Measurements from ENCODE around the gene TMEM167B.

Gene TMEM167B

GRCh38 chr1:109090196-109091077 lies at the start of gene TMEM167B:
TMEM167B (plus strand) TSS chr1:109090764; CDS start chr1:109090873, 109 bp downstream.
- POLR2A ChIA-PET = interaction anchor here (0.6 to 2.7 kb wide), 3 partner anchors 10 to 160 kb away, joined by 3 to 50 read pairs (median 7); partner anchors contain the start of gene TAF13
- CTCF ChIA-PET = interaction anchor here (0.7 to 3.3 kb wide), 4 partner anchors 9 to 24 kb away, joined by 3 to 24 read pairs (median 5); partner anchors contain the start of genes ELAPOR1 and TAF13
- TF ChIP-seq CTCF (IDR thresholded peaks at IDR 0.05; ENCODE audit: insufficient read depth, low read length, missing control alignments) = no peak
- H3K4me3 ChIP-seq (ENCODE audit: low read depth, low read length) = peak within 1 kb of the TSS; percentile 97
- DNase-seq (ENCODE audit: low read depth, low spot score) = peak; percentile 84

DNA sequence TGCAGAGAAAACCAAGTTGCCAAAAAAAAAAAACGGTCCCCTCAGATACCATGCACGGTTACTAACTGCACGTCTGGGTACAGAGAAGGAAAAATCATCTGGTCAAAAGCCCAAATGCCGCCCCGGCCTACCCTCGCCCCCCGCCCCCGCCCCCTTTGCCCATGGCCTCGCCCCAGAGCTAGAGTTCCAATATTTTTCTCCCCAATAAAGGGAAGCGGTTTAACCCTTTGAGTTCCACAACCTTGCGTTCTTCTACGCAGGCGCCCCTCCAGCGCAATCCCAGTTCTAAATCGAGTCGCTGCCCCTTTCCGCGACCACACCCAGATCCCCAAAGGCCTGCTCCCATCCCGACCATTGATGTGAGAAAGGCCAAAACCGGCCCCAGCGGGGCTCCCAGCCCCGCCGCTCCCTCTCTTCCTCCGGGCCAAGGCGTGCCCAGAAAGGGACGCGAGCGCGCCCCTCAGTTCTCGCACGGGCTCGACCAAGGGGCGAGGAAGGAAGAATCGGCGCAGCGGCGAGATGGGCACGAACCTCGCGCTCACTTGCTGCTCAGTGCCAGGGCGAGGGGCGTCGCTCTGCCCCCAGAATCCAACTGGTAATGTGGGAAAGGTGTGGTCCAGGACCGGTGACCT lies 49.5 kb upstream of the TMEM167B start:
- no peak for DNase-seq (ENCODE audit: low read depth, low spot score)
- ChIA-PET POLR2A (interaction anchor here (1.6 kb wide), 1 partner anchor 59 kb away, joined by 9 read pairs; no protein-coding TSS in a partner anchor), CTCF (no interaction called here)
- no peak for TF ChIP-seq CTCF (IDR thresholded peaks at IDR 0.05; ENCODE audit: insufficient read depth, low read length, missing control alignments)
- peak overlapping the region; percentile 87 for H3K4me3 ChIP-seq (ENCODE audit: low read depth, low read length)

DNA sequence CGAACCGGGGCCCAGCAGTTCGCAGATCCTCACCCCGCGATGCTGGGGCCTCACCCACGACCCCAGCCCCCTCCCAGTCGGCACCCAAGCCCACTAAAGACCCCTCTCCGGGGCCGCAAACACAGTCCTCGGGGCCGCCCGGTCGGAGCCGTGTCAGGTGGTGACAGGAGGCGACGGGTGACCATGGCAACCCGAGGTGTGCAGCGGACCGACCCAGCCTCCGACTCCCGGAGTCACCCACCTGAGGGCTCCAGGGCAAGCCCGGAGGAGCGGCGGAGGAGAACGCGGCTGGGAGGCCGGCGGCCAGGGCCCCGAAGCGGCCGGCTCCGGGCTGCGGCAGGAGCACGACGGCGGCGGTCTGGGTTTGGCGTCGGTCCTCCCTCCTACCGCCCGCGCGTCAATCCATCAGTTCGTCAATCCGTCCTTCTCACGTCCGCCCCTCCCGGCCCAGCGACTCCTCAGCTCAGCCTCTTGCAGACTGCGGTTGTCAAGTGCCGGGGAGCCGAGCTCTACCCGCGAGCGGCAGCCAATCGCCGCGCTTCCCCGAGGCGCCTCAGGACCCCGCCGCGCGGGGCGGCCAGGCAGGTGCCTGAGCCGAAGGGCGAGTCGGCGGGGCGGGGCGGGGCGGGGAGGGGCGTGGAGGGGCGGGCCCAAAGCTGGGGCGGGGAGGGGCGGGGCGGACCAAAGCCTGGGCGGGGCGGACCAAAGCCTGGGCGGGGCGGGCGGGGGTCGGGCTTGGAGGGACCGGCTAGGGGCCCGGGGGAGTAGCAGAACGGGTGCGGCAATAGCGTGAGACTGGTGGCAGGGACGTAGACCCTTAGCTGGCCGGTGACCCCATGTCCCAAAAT lies 48.7 kb upstream of the TMEM167B start, which contains the start of gene WDR47:
TSS of gene WDR47 (minus strand) at position 482 of the 848 bp plus-strand sequence. CDS start 18,590 bp downstream, outside the sequence.
- ChIA-PET CTCF (interaction anchor here (0.6 to 1.4 kb wide), 2 partner anchors 59 to 71 kb away, joined by 3 to 4 read pairs; a partner anchor contains a TSS), POLR2A (interaction anchor here (0.5 to 1.6 kb wide), 5 partner anchors 14 to 79 kb away, joined by 3 to 9 read pairs (median 3); partner anchors contain the start of genes CLCC1 and TAF13)
- H3K4me3 ChIP-seq (ENCODE audit: low read depth, low read length) = peak within 1 kb of the TSS; percentile 87
- peak; percentile 54 for DNase-seq (ENCODE audit: low read depth, low spot score)
- no peak for TF ChIP-seq CTCF (IDR thresholded peaks at IDR 0.05; ENCODE audit: insufficient read depth, low read length, missing control alignments)

DNA sequence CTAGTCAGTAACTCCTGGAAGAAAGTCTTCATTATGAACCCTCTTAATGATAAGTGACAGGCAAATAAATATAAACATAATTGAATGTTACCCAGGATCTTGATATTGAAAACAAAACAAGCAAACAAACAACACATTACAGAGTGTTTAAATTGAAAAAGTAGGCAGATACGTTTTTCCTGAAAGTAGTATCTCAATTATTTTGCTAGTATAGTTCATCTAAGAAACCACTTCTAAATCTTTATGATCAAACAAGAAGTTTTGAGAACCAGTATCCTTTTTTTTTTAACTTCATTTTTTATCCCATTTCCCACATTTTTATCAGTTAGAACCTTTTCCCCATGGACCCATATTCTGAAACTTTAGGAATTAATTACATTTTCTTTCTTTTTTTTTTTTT lies 45.0 kb upstream of the TMEM167B start:
- H3K4me3 ChIP-seq (ENCODE audit: low read depth, low read length) = no peak overlapping the region
- POLR2A ChIA-PET = no interaction called here
- DNase-seq (ENCODE audit: low read depth, low spot score) = no peak
- no peak for TF ChIP-seq CTCF (IDR thresholded peaks at IDR 0.05; ENCODE audit: insufficient read depth, low read length, missing control alignments)
- CTCF ChIA-PET = no interaction called here

- H3K4me3 ChIP-seq (ENCODE audit: low read depth, low read length) = no peak overlapping the region
- DNase-seq (ENCODE audit: low read depth, low spot score) = no peak
- CTCF ChIA-PET = interaction anchor here (1.5 kb wide), 1 partner anchor 14 kb away, joined by 3 read pairs; no protein-coding TSS in a partner anchor
- no peak for TF ChIP-seq CTCF (IDR thresholded peaks at IDR 0.05; ENCODE audit: insufficient read depth, low read length, missing control alignments)
- POLR2A ChIA-PET = interaction anchor here (0.6 to 0.7 kb wide), 2 partner anchors 21 to 53 kb away, joined by 3 to 4 read pairs; no protein-coding TSS in a partner anchor
Measured at GRCh38 chr1:109046671-109047070, 43.9 kb upstream of the TMEM167B start.

Measured in AG04449 (cell line).